H1 (cell line): ENCODE data around the gene JPH2.
A peak's percentile ranks its signal among the peaks of the same experiment; 100 is the strongest.

Source experiments
- CREB1 ChIP-seq: IDR thresholded peaks from 2 replicates; pipeline ENCODE4 v1.6.1; 2012; ENCODE audit warnings: inconsistent platforms
- EZH2 ChIP-seq: fragments of 200-600 bp; sonication (generic); IDR thresholded peaks from 2 replicates; pipeline ENCODE4 v1.7.1; 2012; ENCODE audit warnings: low read depth, mild to moderate bottlenecking, moderate library complexity, low read length, inconsistent platforms; ENCODE audit not compliant: severe bottlenecking
- GABPA ChIP-seq: IDR thresholded peaks from 2 replicates; pipeline ENCODE4 v1.6.1; 2011; ENCODE audit warnings: mild to moderate bottlenecking, low read length, moderate library complexity, borderline replicate concordance; ENCODE audit not compliant: insufficient read depth
- HDAC2 ChIP-seq, 2 experiments: fragments of 300-600 bp in 1 of 2; sonication (generic) in 1 of 2; IDR thresholded peaks; 2 replicates each; pipeline ENCODE4 v1.6.1; 2011 to 2012; ENCODE audit warnings: low read depth in 2 of 2, low read length in 2 of 2, mild to moderate bottlenecking in 2 of 2, moderate library complexity in 2 of 2, borderline replicate concordance in 1 of 2, inconsistent platforms in 1 of 2
- JUND ChIP-seq: IDR thresholded peaks from 2 replicates; pipeline ENCODE4 v1.6.1; 2011; ENCODE audit warnings: mild to moderate bottlenecking, improper control_type of control experiment, low read length
- POLR2AphosphoS5 ChIP-seq: IDR thresholded peaks from 2 replicates; pipeline ENCODE4 v1.6.1; 2011; ENCODE audit warnings: low read depth, low read length
- RAD21 ChIP-seq, 2 experiments: IDR thresholded peaks in 1 of 2; conservative IDR thresholded peaks in 1 of 2; 2 replicates each; pipeline ENCODE4 v1.6.1; 2011; ENCODE audit warnings: low read depth in 2 of 2, low read length in 2 of 2, improper control_type of control experiment in 1 of 2, inconsistent platforms in 1 of 2, mild to moderate bottlenecking in 1 of 2, moderate library complexity in 1 of 2
- TF ChIP-seq, protein P1 (sequence below), 3 experiments: IDR thresholded peaks; 1 replicate in 2 of 3; 2 replicates in 1 of 3; pipeline versions ENCODE4 v1.5.1 to v1.6.1; 2011; ENCODE audit warnings: low read length in 3 of 3, mild to moderate bottlenecking in 3 of 3, inconsistent platforms in 2 of 3, low read depth in 1 of 3, moderate library complexity in 1 of 3; ENCODE audit not compliant: insufficient read depth in 1 of 3; ENCODE audit errors: control extremely low read depth in 1 of 3

DNA sequence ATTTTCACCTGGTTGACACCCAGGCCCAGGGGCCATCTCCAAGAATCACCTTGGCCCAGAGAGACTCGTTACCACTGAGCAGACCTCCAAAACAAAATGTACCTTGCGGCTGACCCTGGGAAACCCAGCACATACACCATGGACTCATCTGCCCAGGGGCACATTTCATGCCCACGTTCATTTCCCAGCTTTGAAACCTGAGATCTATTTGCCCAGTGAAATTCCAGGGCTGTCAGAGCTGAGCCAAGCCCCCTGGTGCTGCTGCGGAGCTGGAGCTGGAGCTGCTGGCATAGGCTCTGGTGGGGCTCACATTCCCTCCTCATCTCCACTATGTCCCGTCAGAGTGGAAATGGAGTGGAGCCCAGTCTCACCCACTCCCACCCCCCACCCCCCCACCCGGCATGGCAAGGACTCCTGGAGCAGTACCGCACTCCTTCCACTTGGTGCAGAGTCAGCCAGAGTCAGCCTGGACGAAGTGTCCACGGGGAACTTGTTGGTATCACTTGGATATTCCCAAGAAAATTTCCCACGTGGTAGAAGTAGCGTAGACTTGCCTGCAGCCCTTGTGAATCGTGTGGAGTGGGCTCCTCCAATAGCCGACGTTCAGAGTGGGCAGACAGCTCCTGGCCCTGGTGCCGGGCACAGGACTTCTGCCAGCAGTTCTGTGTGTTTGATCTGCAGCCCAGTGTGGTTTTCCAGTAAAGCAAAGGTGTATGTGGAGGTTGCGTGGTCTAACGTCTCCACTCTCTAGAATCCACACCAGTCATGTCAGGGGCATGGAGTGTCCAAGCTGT, 41.7 kb upstream of the JPH2 start:
- TF ChIP-seq, protein P1, sequence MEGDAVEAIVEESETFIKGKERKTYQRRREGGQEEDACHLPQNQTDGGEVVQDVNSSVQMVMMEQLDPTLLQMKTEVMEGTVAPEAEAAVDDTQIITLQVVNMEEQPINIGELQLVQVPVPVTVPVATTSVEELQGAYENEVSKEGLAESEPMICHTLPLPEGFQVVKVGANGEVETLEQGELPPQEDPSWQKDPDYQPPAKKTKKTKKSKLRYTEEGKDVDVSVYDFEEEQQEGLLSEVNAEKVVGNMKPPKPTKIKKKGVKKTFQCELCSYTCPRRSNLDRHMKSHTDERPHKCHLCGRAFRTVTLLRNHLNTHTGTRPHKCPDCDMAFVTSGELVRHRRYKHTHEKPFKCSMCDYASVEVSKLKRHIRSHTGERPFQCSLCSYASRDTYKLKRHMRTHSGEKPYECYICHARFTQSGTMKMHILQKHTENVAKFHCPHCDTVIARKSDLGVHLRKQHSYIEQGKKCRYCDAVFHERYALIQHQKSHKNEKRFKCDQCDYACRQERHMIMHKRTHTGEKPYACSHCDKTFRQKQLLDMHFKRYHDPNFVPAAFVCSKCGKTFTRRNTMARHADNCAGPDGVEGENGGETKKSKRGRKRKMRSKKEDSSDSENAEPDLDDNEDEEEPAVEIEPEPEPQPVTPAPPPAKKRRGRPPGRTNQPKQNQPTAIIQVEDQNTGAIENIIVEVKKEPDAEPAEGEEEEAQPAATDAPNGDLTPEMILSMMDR (IDR thresholded peaks at IDR 0.05; ENCODE audit: control extremely low read depth in 1 of 3, insufficient read depth in 1 of 3, low read depth in 1 of 3, low read length in 3 of 3) = peak in 1 of 3 experiments; percentile 15; a peak in 1 of 4 replicates
- no peak for TF ChIP-seq HDAC2 (IDR thresholded peaks at IDR 0.05; ENCODE audit: borderline replicate concordance in 1 of 2, low read depth in 2 of 2, low read length in 2 of 2)
- no peak for TF ChIP-seq POLR2AphosphoS5
- no peak for TF ChIP-seq EZH2
- no peak for TF ChIP-seq CREB1
- TF ChIP-seq GABPA = no peak
- TF ChIP-seq RAD21 (IDR thresholded peaks at IDR 0.05 in 1 of 2, conservative IDR thresholded peaks at IDR 0.05 in 1 of 2; ENCODE audit: low read depth in 2 of 2, low read length in 2 of 2) = no peak
- TF ChIP-seq JUND = no peak
